H1 (cell line): ENCODE data around the gene FYB2. TPM values are rescaled to one million over a fixed set of nuclear protein-coding genes. Genes with fewer than 3 reads are reported as not detected.

ENCODE experiments used
- CTCF ChIA-PET: fragments of 300-600 bp; sonication (Branson Sonifier 250); formaldehyde crosslinking; loops from one replicate; lab custom pipeline; 2021; ENCODE audit not compliant: partially characterized antibody; lab: Charles Lee
- POLR2A ChIA-PET: fragments of 300-600 bp; sonication (Branson Sonifier 250); formaldehyde crosslinking; loops from one replicate; lab custom pipeline; 2021; ENCODE audit warnings: inconsistent platforms; ENCODE audit not compliant: partially characterized antibody; lab: Charles Lee
- DNase-seq, 2 experiments: peaks; one replicate each; pipeline versions ENCODE4 v3.0.0 to v3.0.0-alpha.2; 2010 to 2022; ENCODE audit warnings: low spot score in 2 of 2, low read depth in 1 of 2, mixed read lengths in 1 of 2
- FAIRE-seq: peaks from 2 replicates; lab custom pipeline; 2011; peaks lifted over from hg19 to GRCh38; lab: Jason Lieb, UNC
- H2AFZ ChIP-seq: 2 replicates; pipeline ENCODE4 v1.8.1; 2012; ENCODE audit warnings: low read length, inconsistent platforms
- H2AK5ac ChIP-seq: 2 replicates; pipeline ENCODE4 v1.6.1; 2013; ENCODE audit warnings: low read depth, low read length
- H2BK120ac ChIP-seq: replicated peaks from 2 replicates; pipeline ENCODE3; 2013; ENCODE audit warnings: low read depth, low read length, inconsistent platforms
- H2BK12ac ChIP-seq: 2 replicates; pipeline ENCODE4 v1.6.1; 2013; ENCODE audit warnings: low read depth, low read length
- H2BK15ac ChIP-seq: 2 replicates; pipeline ENCODE4 v1.6.1; 2013; ENCODE audit warnings: low read length
- H2BK20ac ChIP-seq: 2 replicates; pipeline ENCODE4 v1.6.1; 2013; ENCODE audit warnings: low read length
- H2BK5ac ChIP-seq: 2 replicates; pipeline ENCODE4 v1.6.1; 2013; ENCODE audit warnings: low read depth, low read length
- H3K14ac ChIP-seq: 2 replicates; pipeline ENCODE4 v1.6.1; 2013; ENCODE audit warnings: inconsistent platforms; ENCODE audit not compliant: insufficient read length
- H3K18ac ChIP-seq: 2 replicates; pipeline ENCODE4 v1.6.1; 2013; ENCODE audit warnings: low read length; ENCODE audit errors: extremely low read depth
- H3K23ac ChIP-seq: 2 replicates; pipeline ENCODE4 v1.6.1; 2013; ENCODE audit warnings: inconsistent platforms; ENCODE audit not compliant: insufficient read length
- H3K23me2 ChIP-seq: 2 replicates; pipeline ENCODE4 v1.6.1; 2013; ENCODE audit warnings: low read depth, low read length
- H3K27ac ChIP-seq: 2 replicates; pipeline ENCODE4 v1.6.1; 2011; ENCODE audit warnings: low read depth, low read length, inconsistent platforms
- H3K27me3 ChIP-seq, 4 experiments: replicated peaks in 1 of 4; 1 replicate in 1 of 4; 2 replicates in 3 of 4; pipeline versions ENCODE4 v1.6.1 to v1.8.1; 2011 to 2013; ENCODE audit warnings: low read length in 3 of 4, mild to moderate bottlenecking in 3 of 4, inconsistent platforms in 2 of 4, mixed read lengths in 2 of 4, moderate library complexity in 1 of 4; ENCODE audit not compliant: control insufficient read depth in 3 of 4, insufficient read depth in 3 of 4; ENCODE audit errors: extremely low read depth in 1 of 4
- H3K36me3 ChIP-seq, 4 experiments: 2 replicates each; pipeline versions ENCODE4 v1.6.1 to v1.8.1; 2011 to 2013; ENCODE audit warnings: mild to moderate bottlenecking in 4 of 4, low read length in 3 of 4, moderate library complexity in 2 of 4, control low read depth in 1 of 4, inconsistent platforms in 1 of 4; ENCODE audit not compliant: insufficient read depth in 4 of 4, control insufficient read depth in 2 of 4
- H3K4ac ChIP-seq: replicated peaks from 2 replicates; pipeline ENCODE3; 2013; ENCODE audit warnings: low read length, low read depth, mixed read lengths, inconsistent platforms; ENCODE audit not compliant: insufficient read length
- H3K4me1 ChIP-seq, 4 experiments: replicated peaks in 1 of 4; 1 replicate in 1 of 4; 2 replicates in 3 of 4; pipeline versions ENCODE4 v1.6.1 to v1.8.1; 2011 to 2013; ENCODE audit warnings: low read length in 3 of 4, inconsistent platforms in 2 of 4, mixed read lengths in 1 of 4; ENCODE audit not compliant: insufficient read depth in 4 of 4, control insufficient read depth in 3 of 4
- H3K4me2 ChIP-seq, 2 experiments: 2 replicates each; pipeline versions ENCODE4 v1.6.1 to v1.8.1; 2011 to 2013; ENCODE audit warnings: low read depth in 2 of 2, low read length in 2 of 2, control low read depth in 1 of 2, inconsistent platforms in 1 of 2, mild to moderate bottlenecking in 1 of 2; ENCODE audit not compliant: insufficient read depth in 1 of 2
- H3K4me3 ChIP-seq, 4 experiments: fragments of 200-600, 300-600 bp in 1 of 4; sonication (generic), shearing (Covaris generic), sonication (Bioruptor Twin) in 1 of 4; 2 replicates each; pipeline versions ENCODE4 v1.5.1 to v1.8.1; 2011 to 2016; ENCODE audit warnings: low read length in 4 of 4, low read depth in 3 of 4, control low read depth in 2 of 4, inconsistent platforms in 2 of 4, mild to moderate bottlenecking in 2 of 4, mixed read lengths in 1 of 4, moderate library complexity in 1 of 4; ENCODE audit not compliant: insufficient read depth in 2 of 4; ENCODE audit errors: extremely low read depth in 1 of 4
- H3K56ac ChIP-seq: replicated peaks from 2 replicates; pipeline ENCODE3; 2013; ENCODE audit warnings: low read depth, mild to moderate bottlenecking, mixed read lengths, low read length, inconsistent platforms; ENCODE audit not compliant: insufficient read length
- H3K79me1 ChIP-seq: 2 replicates; pipeline ENCODE4 v1.6.1; 2013; ENCODE audit warnings: low read depth, low read length, control low read depth
- H3K79me2 ChIP-seq, 2 experiments: 2 replicates each; pipeline versions ENCODE4 v1.6.1 to v1.8.1; 2012 to 2013; ENCODE audit warnings: low read length in 2 of 2, mild to moderate bottlenecking in 2 of 2, inconsistent platforms in 1 of 2; ENCODE audit not compliant: insufficient read depth in 2 of 2, control insufficient read depth in 1 of 2
- H3K9ac ChIP-seq, 4 experiments: replicated peaks in 1 of 4; 1 replicate in 1 of 4; 2 replicates in 3 of 4; pipeline versions ENCODE4 v1.6.1 to v1.8.1; 2011 to 2013; ENCODE audit warnings: low read depth in 3 of 4, low read length in 3 of 4, control low read depth in 2 of 4, mild to moderate bottlenecking in 2 of 4, moderate library complexity in 2 of 4, inconsistent platforms in 1 of 4; ENCODE audit errors: extremely low read depth in 1 of 4
- H3K9me3 ChIP-seq, 2 experiments: 2 replicates each; pipeline versions ENCODE4 v1.6.1 to v1.8.1; 2012 to 2013; ENCODE audit warnings: mild to moderate bottlenecking in 2 of 2, moderate library complexity in 2 of 2, control low read depth in 1 of 2, inconsistent platforms in 1 of 2, low read depth in 1 of 2, low read length in 1 of 2, mixed read lengths in 1 of 2; ENCODE audit not compliant: insufficient read depth in 2 of 2
- H4K20me1 ChIP-seq, 2 experiments: replicated peaks in 1 of 2; 2 replicates each; pipeline versions ENCODE3 to v1.8.1; 2011 to 2013; ENCODE audit warnings: inconsistent platforms in 2 of 2, low read length in 2 of 2, mild to moderate bottlenecking in 1 of 2; ENCODE audit not compliant: insufficient read depth in 2 of 2, control insufficient read depth in 1 of 2
- H4K5ac ChIP-seq: 2 replicates; pipeline ENCODE4 v1.6.1; 2013; ENCODE audit warnings: low read length, low read depth, mixed read lengths, inconsistent platforms; ENCODE audit not compliant: insufficient read length
- H4K8ac ChIP-seq: 2 replicates; pipeline ENCODE4 v1.8.0; 2013; ENCODE audit warnings: mild to moderate bottlenecking, moderate library complexity, low read length, inconsistent platforms; ENCODE audit not compliant: insufficient read depth; ENCODE audit errors: extremely low read depth
- H4K91ac ChIP-seq: replicated peaks from 2 replicates; pipeline ENCODE3; 2013; ENCODE audit warnings: low read length, mixed read lengths, inconsistent platforms; ENCODE audit not compliant: insufficient read length
- ASH2L ChIP-seq: fragments of 200-600, 300-600 bp; sonication (generic); IDR thresholded peaks from one replicate; pipeline ENCODE4 v1.7.1; 2017; ENCODE audit warnings: low read length
- BACH1 ChIP-seq: IDR thresholded peaks from 2 replicates; pipeline ENCODE4 v1.6.1; 2012; ENCODE audit warnings: low read length, improper control_type of control experiment
- CTBP2 ChIP-seq: IDR thresholded peaks from 2 replicates; pipeline ENCODE4 v1.7.0; 2011; ENCODE audit warnings: borderline replicate concordance, mild to moderate bottlenecking, moderate library complexity, mixed read lengths, low read length; ENCODE audit not compliant: insufficient read depth, insufficient read length
- EGR1 ChIP-seq: IDR thresholded peaks from 2 replicates; pipeline ENCODE4 v1.6.1; 2011; ENCODE audit warnings: low read depth, low read length, borderline replicate concordance
- GABPA ChIP-seq: IDR thresholded peaks from 2 replicates; pipeline ENCODE4 v1.6.1; 2011; ENCODE audit warnings: mild to moderate bottlenecking, low read length, moderate library complexity, borderline replicate concordance; ENCODE audit not compliant: insufficient read depth
- JUND ChIP-seq: IDR thresholded peaks from 2 replicates; pipeline ENCODE4 v1.6.1; 2011; ENCODE audit warnings: mild to moderate bottlenecking, improper control_type of control experiment, low read length
- KDM4A ChIP-seq: IDR thresholded peaks from one replicate; pipeline ENCODE4 v1.7.1; 2012; ENCODE audit warnings: low read depth, mild to moderate bottlenecking, moderate library complexity, low read length, inconsistent platforms; ENCODE audit not compliant: severe bottlenecking
- PHF8 ChIP-seq: fragments of 200-600 bp; sonication (generic); conservative IDR thresholded peaks from 2 replicates; pipeline ENCODE4 v1.7.1; 2012; ENCODE audit warnings: low read depth, mild to moderate bottlenecking, inconsistent platforms, low read length, moderate library complexity
- POLR2AphosphoS5 ChIP-seq: IDR thresholded peaks from 2 replicates; pipeline ENCODE4 v1.6.1; 2011; ENCODE audit warnings: low read depth, low read length
- SIRT6 ChIP-seq: IDR thresholded peaks from one replicate; pipeline ENCODE4 v1.7.1; 2012; ENCODE audit warnings: low read length, inconsistent platforms
- SIX5 ChIP-seq: IDR thresholded peaks from 2 replicates; pipeline ENCODE4 v1.6.1; 2011; ENCODE audit warnings: mild to moderate bottlenecking, low read depth, low read length
- SUZ12 ChIP-seq: fragments of 200-600 bp; sonication (generic); IDR thresholded peaks from 2 replicates; pipeline ENCODE4 v1.6.1; 2012; ENCODE audit warnings: mild to moderate bottlenecking, inconsistent platforms, low read length, moderate library complexity, mixed read lengths
- TAF7 ChIP-seq: optimal IDR thresholded peaks from 2 replicates; pipeline ENCODE3; 2011; ENCODE audit warnings: low read depth, mild to moderate bottlenecking, inconsistent platforms, low read length, moderate library complexity, borderline replicate concordance
- YY1 ChIP-seq: IDR thresholded peaks from 2 replicates; pipeline ENCODE4 v1.6.1; 2011; ENCODE audit warnings: low read depth, mild to moderate bottlenecking, low read length
- WGBS, 2 experiments: shearing (Covaris generic) in 1 of 2; methylation state at CpG; one replicate each; pipeline versions ENCODE4 v1.1.6 to v1.1.7; 2013 to 2015; ENCODE audit warnings: low lambda C conversion rate in 2 of 2, mixed read lengths in 2 of 2, inconsistent platforms in 1 of 2, low coverage in 1 of 2, missing lambda C conversion rate in 1 of 2; ENCODE audit not compliant: insufficient replicate concordance in 2 of 2, insufficient coverage in 1 of 2, insufficient read length in 1 of 2; ENCODE audit errors: extremely low coverage in 1 of 2, missing lambda C conversion rate in 1 of 2; 5-methylcytosine and 5-hydroxymethylcytosine counted together
- polyA plus RNA-seq, 7 experiments: library from polyadenylated mRNA; depleted of rRNA in 3 of 7; stranded (reverse) in 5 of 7; unstranded in 2 of 7; fragments of >200 nt in 5 of 7; fragments of 200-250 nt in 2 of 7; gene quantifications; 1 replicate in 5 of 7; 2 replicates in 1 of 7; 4 replicates in 1 of 7; pipeline versions ENCODE4 v1.2.1 to v1.2.3, GENCODE V29; 2011 to 2013; ENCODE audit warnings: missing spikeins in 2 of 7, mixed read lengths in 2 of 7
- total RNA-seq: library from RNA; stranded (reverse); fragmentation: NEBNext Ultra II Directional; extraction: Animal tissue kit (Norgen Biotek cat#: 25700); gene quantifications from 2 replicates; pipeline ENCODE4 v1.2.1, GENCODE V29; 2021
- TF ChIP-seq, protein P1 (sequence below): IDR thresholded peaks from 2 replicates; pipeline ENCODE4 v1.6.1; 2011; ENCODE audit warnings: low read depth, mild to moderate bottlenecking, low read length; ENCODE audit not compliant: insufficient read depth

Gene FYB2
- total and polyA plus RNA-seq, 2 of the 8 experiments (the other 6 are each of a cell fraction or from before 2014, with no cell fraction given) = 0.11 to 0.17 TPM

DNA sequence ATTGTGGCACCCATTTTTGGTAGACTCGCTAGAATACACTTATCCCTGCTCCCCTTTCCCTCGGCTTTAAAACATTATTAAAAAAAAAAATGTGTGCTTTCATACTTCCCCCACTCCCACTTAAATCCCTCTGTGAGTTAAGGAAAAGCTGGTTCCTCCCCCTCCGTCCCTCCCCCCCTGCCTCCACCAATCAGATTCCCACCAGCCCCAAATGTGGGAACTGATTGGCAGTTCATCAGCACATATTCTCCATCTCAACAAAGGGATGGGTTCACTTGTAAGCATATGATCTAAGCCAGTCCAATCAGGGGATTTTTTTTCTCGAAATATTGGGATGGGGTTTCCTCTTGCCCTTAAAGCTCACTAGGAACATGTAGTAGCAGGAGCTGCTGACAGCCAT, 10.8 kb upstream of the FYB2 start:
- Histone ChIP-seq H3K4me1 (no peaks in the 10 kb centered on the region), H2BK15ac (no peak overlapping the region), H3K56ac (no peak overlapping the region), H2BK120ac (no peak overlapping the region), H3K9me3 (no peaks in the 10 kb centered on the region), H3K23ac (no peak overlapping the region), H3K27ac (no peak overlapping the region), H3K79me2 (no peaks in the 10 kb centered on the region), H4K20me1 (no peaks in the 10 kb centered on the region), H3K4ac (no peak overlapping the region), H2AFZ (no peak overlapping the region), H3K18ac (no peak overlapping the region), H3K14ac (no peak overlapping the region), H2BK20ac (no peak overlapping the region), H3K36me3 (no peaks in the 10 kb centered on the region), H3K4me3 (no peak overlapping the region), H2BK5ac (no peak overlapping the region), H4K8ac (no peak overlapping the region), H3K79me1 (no peaks in the 10 kb centered on the region), H3K4me2 (no peak overlapping the region), H2BK12ac (no peak overlapping the region), H4K91ac (no peak overlapping the region), H3K9ac (no peak overlapping the region), H3K27me3 (peaks cover 0 to 2% (median 0%) of the 10 kb centered on the region in 4 experiments; a peak in 1 of 7 replicates), H2AK5ac (no peak overlapping the region), H4K5ac (no peak overlapping the region), H3K23me2 (no peaks in the 10 kb centered on the region)
- ChIA-PET POLR2A (no interaction called here), CTCF (interaction anchor here (0.6 to 10.8 kb wide), 7 partner anchors 9 to 847 kb away, joined by 3 to 193 read pairs (median 4); partner anchors contain the start of gene C8B)
- DNase-seq (no peak), FAIRE-seq (no peak)
- 73% methylated on average over 3 of the region's 4 CpGs; no CpG with 5 or more reads in 1 of the 2 experiments for WGBS, 2 experiments
- TF ChIP-seq TAF7 (no peak), EGR1 (no peak), ASH2L (no peak), YY1 (no peak), POLR2AphosphoS5 (no peak), SUZ12 (no peak), SIRT6 (no peak), SIX5 (no peak), KDM4A (no peak), JUND (no peak), PHF8 (no peak), GABPA (no peak), BACH1 (no peak), CTBP2 (no peak)
- TF ChIP-seq, protein P1, sequence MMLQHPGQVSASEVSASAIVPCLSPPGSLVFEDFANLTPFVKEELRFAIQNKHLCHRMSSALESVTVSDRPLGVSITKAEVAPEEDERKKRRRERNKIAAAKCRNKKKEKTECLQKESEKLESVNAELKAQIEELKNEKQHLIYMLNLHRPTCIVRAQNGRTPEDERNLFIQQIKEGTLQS = no peak
